Activated CD4-positive, alpha-beta T cell treated with anti-CD3 and anti-CD28 coated beads for 36 hours (primary cell): Measurements from ENCODE around the gene MSI2. TPM values are rescaled to one million over a fixed set of nuclear protein-coding genes. Genes with fewer than 3 reads are reported as not detected.

Experiments used
- ATAC-seq: fragments of 200-7000 bp; cut with Tn5 transposase; one replicate; pipeline ENCODE4 v1.10.0; 2021; ENCODE audit warnings: mild to moderate bottlenecking, moderate library complexity
- CTCF ChIA-PET: fragments of 350-600 bp; sonication (Branson Sonifier 250); formaldehyde crosslinking; loops from one replicate; lab custom pipeline; 2021; ENCODE audit warnings: antibody characterized with exemption; lab: Charles Lee
- POLR2A ChIA-PET: fragments of 350-600 bp; sonication (Branson Sonifier 250); formaldehyde crosslinking; loops from one replicate; lab custom pipeline; 2021; ENCODE audit warnings: antibody characterized with exemption, inconsistent platforms; lab: Charles Lee
- DNase-seq: peaks from one replicate; pipeline ENCODE4 v3.0.0-alpha.2; 2020
- H3K27ac Mint-ChIP-seq: one replicate; pipeline ENCODE4 v1.8.0; 2021; ENCODE audit warnings: mixed read lengths
- H3K27me3 Mint-ChIP-seq: one replicate; pipeline ENCODE4 v1.8.0; 2021; ENCODE audit warnings: mixed read lengths
- H3K36me3 Mint-ChIP-seq: one replicate; pipeline ENCODE4 v1.8.0; 2021; ENCODE audit warnings: low read depth, mixed read lengths
- H3K4me1 Mint-ChIP-seq: one replicate; pipeline ENCODE4 v1.8.0; 2021; ENCODE audit warnings: mixed read lengths
- H3K4me3 Mint-ChIP-seq: one replicate; pipeline ENCODE4 v1.8.0; 2021; ENCODE audit warnings: mild to moderate bottlenecking, moderate library complexity, mixed read lengths
- H3K9me3 Mint-ChIP-seq: one replicate; pipeline ENCODE4 v1.8.0; 2021; ENCODE audit warnings: low read depth, mixed read lengths
- intact Hi-C, 2 experiments: fragments of 100-400 bp; cut with DNase I in 1 of 2; cut with micrococcal nuclease in 1 of 2; formaldehyde crosslinking; loops; one replicate each; pipeline versions ENCODE4 v1.14.2 to v1.15.1; 2022 to 2024; cut with DNase I, micrococcal nuclease
- total RNA-seq, 2 experiments: library from RNA; stranded (reverse); gene quantifications; one replicate each; pipeline ENCODE4 v1.2.3, GENCODE V29; 2021

MSI2 gene
- total RNA-seq, 2 experiments from 2014 or later, result 55.3 to 57.2 TPM

GRCh38 chr17:57343717-57344116 lies 87.4 kb downstream of the MSI2 start:
- no peak for DNase-seq
- H3K4me3 Mint-ChIP-seq, result no peak overlapping the region
- H3K4me1 Mint-ChIP-seq, result peaks cover 14% of the 10 kb centered on the region
- H3K9me3 Mint-ChIP-seq, result no peaks in the 10 kb centered on the region
- no peaks in the 10 kb centered on the region for H3K27me3 Mint-ChIP-seq
- ChIA-PET POLR2A (no interaction called here), CTCF (interaction anchor here (2.2 kb wide), 1 partner anchor 100 kb away, joined by 7 read pairs; no protein-coding TSS in a partner anchor)
- peaks cover 24% of the 10 kb centered on the region for H3K36me3 Mint-ChIP-seq
- intact Hi-C loops, result no loop called here
- ATAC-seq, result no peak
- H3K27ac Mint-ChIP-seq, result no peak overlapping the region

DNA sequence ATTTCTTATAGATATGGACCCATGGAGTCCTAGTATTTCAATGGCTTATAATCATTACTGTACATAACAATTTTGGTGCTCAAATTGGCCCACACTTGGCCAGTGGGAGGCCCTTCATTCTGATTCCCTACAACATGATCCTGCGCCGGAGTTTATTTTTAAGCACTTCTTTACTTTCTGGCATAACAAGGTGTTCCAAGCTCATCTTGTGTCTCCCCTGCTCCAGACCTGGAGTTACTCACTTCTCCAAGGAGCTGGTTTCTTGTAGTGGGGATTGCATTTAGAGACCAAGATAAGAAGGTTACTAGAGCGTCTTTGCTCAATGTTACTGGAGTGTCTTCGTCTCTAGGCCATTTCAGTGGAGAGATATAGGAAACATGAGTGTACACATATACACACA lies 87.9 kb downstream of the MSI2 start:
- DNase-seq (no peak), ATAC-seq (no peak)
- ChIA-PET POLR2A (no interaction called here), CTCF (no interaction called here)
- H3K36me3 Mint-ChIP-seq, result peaks cover 25% of the 10 kb centered on the region
- no peak overlapping the region for H3K27ac Mint-ChIP-seq
- peaks cover 13% of the 10 kb centered on the region for H3K4me1 Mint-ChIP-seq
- no peak overlapping the region for H3K4me3 Mint-ChIP-seq
- no peaks in the 10 kb centered on the region for H3K9me3 Mint-ChIP-seq
- intact Hi-C loops, result no loop called here
- H3K27me3 Mint-ChIP-seq, result no peaks in the 10 kb centered on the region

GRCh38 chr17:57349541-57350247 lies 93.4 kb downstream of the MSI2 start:
- H3K4me1 Mint-ChIP-seq, result peaks cover 22% of the 10 kb centered on the region
- no peaks in the 10 kb centered on the region for H3K9me3 Mint-ChIP-seq
- ATAC-seq, result no peak
- H3K27ac Mint-ChIP-seq, result no peak overlapping the region
- CTCF ChIA-PET, result no interaction called here
- intact Hi-C loops, result no loop called here
- H3K4me3 Mint-ChIP-seq, result no peak overlapping the region
- POLR2A ChIA-PET, result interaction anchor here (0.7 kb wide), 1 partner anchor 15 kb away, joined by 3 read pairs; no protein-coding TSS in a partner anchor
- H3K27me3 Mint-ChIP-seq, result no peaks in the 10 kb centered on the region
- no peak for DNase-seq
- H3K36me3 Mint-ChIP-seq, result peaks cover 27% of the 10 kb centered on the region

GRCh38 chr17:57350266-57350665 lies 93.9 kb downstream of the MSI2 start:
- Mint-ChIP-seq H3K27me3 (no peaks in the 10 kb centered on the region), H3K4me3 (no peak overlapping the region), H3K36me3 (peaks cover 27% of the 10 kb centered on the region), H3K27ac (no peak overlapping the region), H3K9me3 (no peaks in the 10 kb centered on the region), H3K4me1 (peaks cover 26% of the 10 kb centered on the region)
- CTCF ChIA-PET, result interaction anchor here (0.5 kb wide), 1 partner anchor 317 kb away, joined by 3 read pairs; no protein-coding TSS in a partner anchor
- DNase-seq (no peak), ATAC-seq (no peak)
- POLR2A ChIA-PET, result interaction anchor here (0.7 kb wide), 1 partner anchor 14 kb away, joined by 3 read pairs; no protein-coding TSS in a partner anchor
- intact Hi-C loops, result no loop called here

GRCh38 chr17:57352665-57353175 lies 96.4 kb downstream of the MSI2 start:
- no peaks in the 10 kb centered on the region for H3K27me3 Mint-ChIP-seq
- H3K4me3 Mint-ChIP-seq, result no peak overlapping the region
- peaks cover 21% of the 10 kb centered on the region for H3K36me3 Mint-ChIP-seq
- CTCF ChIA-PET, result interaction anchor here (1.1 kb wide), 1 partner anchor 15 kb away, joined by 3 read pairs; no protein-coding TSS in a partner anchor
- H3K9me3 Mint-ChIP-seq, result no peaks in the 10 kb centered on the region
- POLR2A ChIA-PET, result no interaction called here
- intact Hi-C loops, result no loop called here
- ATAC-seq (no peak), DNase-seq (no peak)
- no peak overlapping the region for H3K27ac Mint-ChIP-seq
- peaks cover 50% of the 10 kb centered on the region for H3K4me1 Mint-ChIP-seq

DNA sequence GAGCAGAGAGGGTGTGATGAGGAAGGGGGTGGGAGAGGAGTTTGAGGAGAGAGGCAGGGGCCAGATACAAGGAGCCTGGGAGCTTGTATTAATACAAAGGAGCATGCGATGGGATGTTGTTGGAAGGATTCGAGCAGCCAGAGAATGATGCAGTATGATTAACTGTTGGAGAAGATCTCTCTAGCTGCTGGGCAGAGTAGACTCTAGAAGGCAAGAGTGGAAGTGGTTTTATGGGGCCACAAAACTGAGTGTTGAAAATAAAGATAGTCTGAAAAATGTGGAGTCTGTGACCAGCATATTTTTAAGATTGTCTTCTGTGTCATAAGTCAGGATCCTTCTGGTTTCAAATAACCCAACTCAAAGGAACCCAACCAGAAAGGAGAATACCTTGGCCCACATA lies 98.3 kb downstream of the MSI2 start:
- Mint-ChIP-seq H3K4me1 (peaks cover 59% of the 10 kb centered on the region), H3K9me3 (no peaks in the 10 kb centered on the region), H3K27ac (no peak overlapping the region), H3K36me3 (peaks cover 9% of the 10 kb centered on the region), H3K4me3 (no peak overlapping the region), H3K27me3 (no peaks in the 10 kb centered on the region)
- DNase-seq (no peak), ATAC-seq (no peak)
- POLR2A ChIA-PET, result interaction anchor here (0.7 kb wide), 1 partner anchor 246 kb away, joined by 3 read pairs; no protein-coding TSS in a partner anchor
- CTCF ChIA-PET, result interaction anchor here (0.7 to 1.1 kb wide), 2 partner anchors 18 to 305 kb away, joined by 3 read pairs; no protein-coding TSS in a partner anchor
- intact Hi-C loops, result loop anchor here in 1 of 2 experiments (5.0 kb wide), 1 partner anchor 53 kb away; no protein-coding TSS in a partner anchor

DNA sequence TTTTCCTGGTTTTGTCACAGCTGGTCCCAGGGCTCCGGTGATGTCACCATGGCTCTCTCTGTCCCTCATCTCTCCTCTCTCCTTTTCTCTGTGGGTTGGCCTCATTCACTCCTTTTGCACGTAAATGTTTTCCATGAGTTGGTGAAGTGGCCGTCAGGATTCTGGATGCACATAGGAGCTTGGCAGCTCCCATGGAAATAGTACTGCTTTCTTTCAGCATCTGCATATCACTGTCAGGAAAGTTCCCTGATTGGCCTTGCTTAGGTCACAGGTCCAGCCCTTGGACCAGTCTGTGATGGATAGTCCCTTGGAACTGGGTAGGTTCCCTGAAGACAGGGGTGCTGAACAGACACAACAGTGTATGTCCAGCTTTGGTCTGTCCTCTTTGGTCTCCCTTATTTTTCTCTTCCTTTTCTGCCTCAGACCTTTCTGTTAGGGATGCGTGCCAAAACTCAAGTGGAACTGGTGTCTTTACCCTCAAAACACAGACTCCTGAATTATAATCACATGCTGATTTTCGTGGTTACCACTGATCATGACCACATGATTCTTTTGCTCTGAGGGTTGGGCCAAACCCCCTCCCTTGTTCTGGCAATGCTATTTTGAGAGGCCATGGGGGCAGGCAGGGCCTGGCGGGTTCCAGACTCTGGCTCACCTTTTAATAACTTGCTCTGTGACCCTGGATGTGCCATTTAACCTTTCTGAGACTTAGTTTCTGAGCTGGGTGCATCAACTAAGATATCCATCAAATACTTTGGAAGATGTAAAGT lies 99.0 kb downstream of the MSI2 start:
- peaks cover 9% of the 10 kb centered on the region for H3K36me3 Mint-ChIP-seq
- no peaks in the 10 kb centered on the region for H3K27me3 Mint-ChIP-seq
- H3K9me3 Mint-ChIP-seq, result no peaks in the 10 kb centered on the region
- peaks cover 59% of the 10 kb centered on the region for H3K4me1 Mint-ChIP-seq
- H3K27ac Mint-ChIP-seq, result no peak overlapping the region
- ChIA-PET CTCF (interaction anchor here (1.1 kb wide), 1 partner anchor 305 kb away, joined by 3 read pairs; no protein-coding TSS in a partner anchor), POLR2A (interaction anchor here (0.7 kb wide), 1 partner anchor 247 kb away, joined by 3 read pairs; no protein-coding TSS in a partner anchor)
- DNase-seq, result no peak
- ATAC-seq, result no peak
- intact Hi-C loops, result loop anchor here in 1 of 2 experiments (5.0 kb wide), 1 partner anchor 52 kb away; no protein-coding TSS in a partner anchor
- no peak overlapping the region for H3K4me3 Mint-ChIP-seq

GRCh38 chr17:57356153-57356718 lies 99.9 kb downstream of the MSI2 start:
- Mint-ChIP-seq H3K27me3 (no peaks in the 10 kb centered on the region), H3K4me1 (peaks cover 59% of the 10 kb centered on the region), H3K27ac (peak overlapping the region; percentile 38), H3K36me3 (peaks cover 5% of the 10 kb centered on the region), H3K4me3 (no peak overlapping the region), H3K9me3 (no peaks in the 10 kb centered on the region)
- DNase-seq, result no peak
- POLR2A ChIA-PET, result no interaction called here
- intact Hi-C loops, result loop anchor here in 1 of 2 experiments (5.0 kb wide), 1 partner anchor 51 kb away; no protein-coding TSS in a partner anchor
- no peak for ATAC-seq
- CTCF ChIA-PET, result no interaction called here

- ATAC-seq, result no peak
- DNase-seq, result no peak
- no peak overlapping the region for H3K27ac Mint-ChIP-seq
- no peak overlapping the region for H3K4me3 Mint-ChIP-seq
- peaks cover 57% of the 10 kb centered on the region for H3K4me1 Mint-ChIP-seq
- no peaks in the 10 kb centered on the region for H3K27me3 Mint-ChIP-seq
- ChIA-PET CTCF (interaction anchor here (0.7 to 1.3 kb wide), 5 partner anchors 9 to 426 kb away, joined by 3 to 4 read pairs (median 3); no protein-coding TSS in a partner anchor), POLR2A (no interaction called here)
- intact Hi-C loops, result loop anchor here in 1 of 2 experiments (5.0 kb wide), 1 partner anchor 50 kb away; no protein-coding TSS in a partner anchor
- peaks cover 5% of the 10 kb centered on the region for H3K36me3 Mint-ChIP-seq
- H3K9me3 Mint-ChIP-seq, result no peaks in the 10 kb centered on the region
Observed at GRCh38 chr17:57356719-57357391, 100.5 kb downstream of the MSI2 start.

- ATAC-seq (peak; percentile 20), DNase-seq (no peak)
- no peak overlapping the region for H3K27ac Mint-ChIP-seq
- H3K27me3 Mint-ChIP-seq, result no peaks in the 10 kb centered on the region
- intact Hi-C loops, result loop anchor here in 1 of 2 experiments (5.0 kb wide), 1 partner anchor 50 kb away; no protein-coding TSS in a partner anchor
- no peaks in the 10 kb centered on the region for H3K9me3 Mint-ChIP-seq
- H3K4me3 Mint-ChIP-seq, result no peak overlapping the region
- H3K36me3 Mint-ChIP-seq, result peaks cover under 1% of the 10 kb centered on the region
- ChIA-PET POLR2A (no interaction called here), CTCF (interaction anchor here (0.7 to 1.3 kb wide), 5 partner anchors 8 to 426 kb away, joined by 3 to 4 read pairs (median 3); no protein-coding TSS in a partner anchor)
- H3K4me1 Mint-ChIP-seq, result peaks cover 55% of the 10 kb centered on the region
Observed at GRCh38 chr17:57357392-57357784, 101.1 kb downstream of the MSI2 start.
